Measurements from ENCODE around the gene RNF19B. TPM values are rescaled to one million over a fixed set of nuclear protein-coding genes. Genes with fewer than 3 reads are reported as not detected.
A peak's percentile ranks its signal among the peaks of the same experiment; 100 is the strongest.

The RNF19B gene
- total and polyA plus RNA-seq, 10 of the 15 experiments (the other 5 are each of a cell fraction or from before 2014, with no cell fraction given) = 2.8 to 32.6 (median 16.6) TPM

DNA sequence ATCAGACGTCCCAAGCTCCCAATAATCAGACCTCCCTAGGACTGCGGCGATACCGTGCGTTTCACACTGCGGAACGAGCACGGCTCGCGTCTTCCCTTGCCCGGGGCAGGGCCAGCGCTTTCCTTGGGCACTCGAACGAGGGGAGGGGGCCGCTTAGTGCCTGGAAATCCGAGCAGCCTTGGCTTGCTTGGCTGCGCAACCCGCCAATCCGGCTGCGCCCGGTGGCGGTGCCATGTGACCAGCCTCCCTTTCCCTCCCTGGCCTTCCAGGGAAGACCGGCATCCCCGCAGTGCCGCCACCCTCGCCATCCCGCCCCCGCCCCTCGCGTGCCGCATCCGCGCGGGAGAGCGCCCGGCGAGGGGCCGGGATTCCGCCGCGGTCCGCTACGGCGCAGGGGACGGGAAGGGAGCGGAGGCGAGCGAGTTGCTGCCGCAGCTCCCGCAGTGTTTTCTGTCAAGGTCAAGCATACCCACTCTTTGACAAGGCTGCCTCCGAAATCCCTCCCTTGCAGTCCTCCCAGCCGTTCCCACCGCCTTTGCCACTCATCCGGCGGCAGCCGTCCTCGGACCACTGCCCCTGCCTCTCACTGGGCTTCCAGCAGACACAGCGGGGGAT is 8.3 kb upstream of the RNF19B start:
- Histone ChIP-seq H3K4me1 (ENCODE audit: control insufficient read depth, insufficient read depth, low read length) (no peaks in the 10 kb centered on the region), H3K4me2 (ENCODE audit: control insufficient read depth, insufficient read depth) (peak overlapping the region; percentile 36; the same call in 1 of the 2 replicates), H3K36me3 (ENCODE audit: control insufficient read depth in 2 of 2, insufficient read depth in 2 of 2, low read length in 1 of 2) (no peaks in the 10 kb centered on the region), H2AFZ (ENCODE audit: control insufficient read depth, low read depth, low read length) (peak overlapping the region; percentile 58), H4K20me1 (ENCODE audit: control insufficient read depth, insufficient read depth) (no peaks in the 10 kb centered on the region), H3K4me3 (peak overlapping the region; percentile 53; the same call in 1 of the 2 replicates), H3K9ac (ENCODE audit: control insufficient read depth, insufficient read depth, low read length) (no peak overlapping the region), H3K79me2 (ENCODE audit: control insufficient read depth, insufficient read depth, low read length) (no peaks in the 10 kb centered on the region), H3K27me3 (replicated peaks in 1 of 2; ENCODE audit: control insufficient read depth in 2 of 2, insufficient read depth in 2 of 2, low read length in 1 of 2) (peaks cover 1 to 6% of the 10 kb centered on the region in 2 experiments; a peak in 3 of 4 replicates), H3K27ac (ENCODE audit: control insufficient read depth, insufficient read depth) (no peak overlapping the region), H3K9me3 (replicated peaks; ENCODE audit: control insufficient read depth, insufficient read depth, low read length) (no peaks in the 10 kb centered on the region; the same call in 2 of the 3 replicates)
- intact Hi-C loops (cut with micrococcal nuclease; ENCODE audit: unreplicated experiment) (no loop called here), in situ Hi-C loops (cut with MboI) (no loop called here)
- CTCF ChIA-PET = no interaction called here
- WGBS (ENCODE audit: insufficient coverage, insufficient replicate concordance, low lambda C conversion rate, missing lambda C conversion rate) = 23% methylated on average over 35 of the region's 58 CpGs
- TF ChIP-seq IKZF1 (conservative IDR thresholded peaks at IDR 0.05) (peak; percentile 56; the same call in 1 of the 2 replicates), SUZ12 (IDR thresholded peaks at IDR 0.05; ENCODE audit: unreplicated experiment) (peak; percentile 94), NFYB (IDR thresholded peaks at IDR 0.05; ENCODE audit: insufficient read depth, low read depth, low read length) (no peak), EGR1 (IDR thresholded peaks at IDR 0.05; ENCODE audit: borderline replicate concordance in 1 of 2, low read depth in 2 of 2, low read length in 2 of 2) (0 out of 3 replicates have a peak, but pooled peaks of 1 of the 2 experiments have one; percentile 8), POLR2AphosphoS5 (IDR thresholded peaks at IDR 0.05; ENCODE audit: low read length) (no peak), BHLHE40 (IDR thresholded peaks at IDR 0.05; ENCODE audit: borderline replicate concordance in 1 of 2, low read depth in 2 of 2, low read length in 1 of 2) (peak in 1 of 2 experiments; percentile 30; a peak in 1 of 4 replicates), EED (IDR thresholded peaks at IDR 0.05; ENCODE audit: low read depth) (0 out of 2 replicates have a peak, but pooled peaks have one; percentile 12)
- RAD21 ChIA-PET (ENCODE audit: unreplicated experiment) = no interaction called here
- POLR2A ChIA-PET = interaction anchor here (1.4 kb wide), 1 partner anchor 20 kb away, joined by 3 read pairs; no protein-coding TSS in a partner anchor
- BruUV-seq (replicated peaks) = no TSS peak
- ATAC-seq = peak; percentile 62
- SMC1A ChIA-PET (ENCODE audit: uncharacterized antibody, unreplicated experiment) = interaction anchor here (1.9 kb wide), 1 partner anchor 8 kb away, joined by 6 read pairs; no protein-coding TSS in a partner anchor
- no peak for FAIRE-seq
- DNase-seq (ENCODE audit: low read depth, low spot score) = no peak
